Retinal pigment epithelial cell (primary cell): ENCODE data around the gene RXRA.

Experiments
- DNase-seq: peaks from one replicate; pipeline ENCODE4 v3.0.0-alpha.2; 2010; ENCODE audit warnings: low read depth
- H3K4me3 ChIP-seq: 2 replicates; pipeline ENCODE4 v1.5.1; 2011; ENCODE audit warnings: mild to moderate bottlenecking, low read length, control low read depth, moderate library complexity
- TF ChIP-seq, protein P1 (sequence below): conservative IDR thresholded peaks from 2 replicates; pipeline ENCODE4 v1.5.1; 2011; ENCODE audit warnings: low read depth, low read length, control low read depth, inconsistent platforms

Gene RXRA

DNA sequence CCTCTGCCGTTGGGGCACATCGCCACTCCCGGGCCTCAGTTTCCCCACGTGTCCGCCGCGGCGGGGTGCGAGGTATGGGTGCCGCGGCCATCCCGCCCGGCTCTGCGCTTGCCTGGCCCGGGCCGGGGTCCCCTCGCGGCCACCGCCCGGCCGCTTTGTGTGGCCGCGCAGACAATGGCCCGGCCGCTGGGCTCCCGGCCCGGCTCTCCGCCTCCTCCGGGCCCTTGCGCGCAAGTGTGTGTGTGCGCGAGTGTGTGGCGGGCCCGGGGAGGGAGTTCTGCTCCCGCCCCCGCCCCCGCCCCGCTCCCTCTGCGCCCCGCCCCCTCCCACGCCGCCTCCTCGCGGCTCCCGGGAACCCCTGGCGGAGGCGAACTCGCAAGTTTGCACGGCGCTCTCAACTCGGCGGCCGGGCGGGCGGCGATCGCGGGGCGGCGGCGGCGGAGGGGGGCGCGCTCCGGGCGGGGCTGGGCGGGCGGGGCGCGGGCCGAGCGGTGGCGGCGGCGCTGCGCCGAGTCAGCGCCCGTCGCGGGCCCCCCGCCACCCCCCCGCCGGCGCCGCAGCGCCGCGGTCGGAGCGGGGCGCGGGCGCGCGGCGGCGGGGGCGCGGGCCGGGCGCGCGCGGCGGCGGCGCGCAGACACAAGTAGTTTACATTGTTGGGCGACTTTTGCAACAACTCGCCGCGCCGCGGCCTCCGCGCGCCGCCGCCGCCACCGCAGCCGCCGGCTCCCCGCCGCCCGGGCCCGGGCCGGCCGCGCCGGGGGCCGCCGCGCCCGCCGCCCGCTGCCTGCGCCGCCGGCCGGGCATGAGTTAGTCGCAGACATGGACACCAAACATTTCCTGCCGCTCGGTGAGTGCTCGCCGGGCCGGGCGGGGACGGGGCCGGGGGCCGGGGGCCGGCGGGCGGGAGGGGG, at the start of gene RXRA:
Gene RXRA, plus strand, starts transcription at position 643 of the 911 bp plus-strand sequence. Its CDS starts 177 bp downstream, at position 820.
- H3K4me3 ChIP-seq = peak within 1 kb of the TSS; percentile 64
- DNase-seq = no peak
- TF ChIP-seq, protein P1, sequence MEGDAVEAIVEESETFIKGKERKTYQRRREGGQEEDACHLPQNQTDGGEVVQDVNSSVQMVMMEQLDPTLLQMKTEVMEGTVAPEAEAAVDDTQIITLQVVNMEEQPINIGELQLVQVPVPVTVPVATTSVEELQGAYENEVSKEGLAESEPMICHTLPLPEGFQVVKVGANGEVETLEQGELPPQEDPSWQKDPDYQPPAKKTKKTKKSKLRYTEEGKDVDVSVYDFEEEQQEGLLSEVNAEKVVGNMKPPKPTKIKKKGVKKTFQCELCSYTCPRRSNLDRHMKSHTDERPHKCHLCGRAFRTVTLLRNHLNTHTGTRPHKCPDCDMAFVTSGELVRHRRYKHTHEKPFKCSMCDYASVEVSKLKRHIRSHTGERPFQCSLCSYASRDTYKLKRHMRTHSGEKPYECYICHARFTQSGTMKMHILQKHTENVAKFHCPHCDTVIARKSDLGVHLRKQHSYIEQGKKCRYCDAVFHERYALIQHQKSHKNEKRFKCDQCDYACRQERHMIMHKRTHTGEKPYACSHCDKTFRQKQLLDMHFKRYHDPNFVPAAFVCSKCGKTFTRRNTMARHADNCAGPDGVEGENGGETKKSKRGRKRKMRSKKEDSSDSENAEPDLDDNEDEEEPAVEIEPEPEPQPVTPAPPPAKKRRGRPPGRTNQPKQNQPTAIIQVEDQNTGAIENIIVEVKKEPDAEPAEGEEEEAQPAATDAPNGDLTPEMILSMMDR = no peak

DNA sequence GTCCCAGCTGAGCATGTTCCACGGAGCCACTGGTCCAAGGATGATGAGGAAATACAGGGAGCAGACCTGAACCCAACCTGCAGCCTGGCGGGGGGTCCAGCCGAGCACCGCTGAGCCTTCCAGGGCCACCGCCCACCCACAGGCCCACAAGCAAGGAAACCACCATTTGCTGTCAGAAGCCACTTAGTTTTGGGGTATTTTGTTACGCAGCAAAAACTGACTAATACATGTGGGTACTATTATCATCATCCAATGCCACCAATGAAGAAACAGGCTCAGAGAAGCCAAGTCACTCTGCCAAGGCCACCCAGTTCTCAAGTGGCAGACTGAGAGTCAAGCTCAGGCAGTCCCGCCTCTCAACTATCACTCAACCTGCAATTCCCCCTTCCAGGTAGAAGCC, 48.0 kb upstream of the RXRA start:
- TF ChIP-seq, protein P1 = no peak
- DNase-seq = no peak
- no peak overlapping the region for H3K4me3 ChIP-seq

DNA sequence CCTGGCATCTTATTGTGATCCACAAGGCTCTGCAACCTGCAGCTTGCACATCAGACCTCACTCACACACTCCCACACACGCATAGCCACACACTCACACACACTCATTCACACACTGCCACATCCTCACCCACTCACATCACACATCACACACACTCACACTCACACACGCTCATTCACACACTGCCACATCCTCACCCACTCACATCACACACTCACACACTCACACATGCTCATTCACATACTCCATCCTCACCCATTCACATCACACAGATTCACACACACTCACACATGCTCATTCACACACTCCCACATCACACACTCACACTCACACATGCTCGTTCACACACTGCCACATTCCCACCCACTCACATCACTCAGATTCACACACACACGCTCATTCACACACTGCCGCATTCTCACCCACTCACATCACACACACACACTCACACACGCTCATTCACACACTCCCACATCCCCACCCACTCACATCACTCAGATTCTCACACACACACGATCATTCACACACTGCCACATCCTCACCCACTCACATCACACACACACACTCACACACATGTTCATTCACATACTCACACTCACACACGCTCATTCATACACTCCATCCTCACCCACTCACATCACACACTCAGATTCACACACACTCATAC, 47.1 kb upstream of the RXRA start:
- TF ChIP-seq, protein P1 = no peak
- DNase-seq = no peak
- no peak overlapping the region for H3K4me3 ChIP-seq

DNA sequence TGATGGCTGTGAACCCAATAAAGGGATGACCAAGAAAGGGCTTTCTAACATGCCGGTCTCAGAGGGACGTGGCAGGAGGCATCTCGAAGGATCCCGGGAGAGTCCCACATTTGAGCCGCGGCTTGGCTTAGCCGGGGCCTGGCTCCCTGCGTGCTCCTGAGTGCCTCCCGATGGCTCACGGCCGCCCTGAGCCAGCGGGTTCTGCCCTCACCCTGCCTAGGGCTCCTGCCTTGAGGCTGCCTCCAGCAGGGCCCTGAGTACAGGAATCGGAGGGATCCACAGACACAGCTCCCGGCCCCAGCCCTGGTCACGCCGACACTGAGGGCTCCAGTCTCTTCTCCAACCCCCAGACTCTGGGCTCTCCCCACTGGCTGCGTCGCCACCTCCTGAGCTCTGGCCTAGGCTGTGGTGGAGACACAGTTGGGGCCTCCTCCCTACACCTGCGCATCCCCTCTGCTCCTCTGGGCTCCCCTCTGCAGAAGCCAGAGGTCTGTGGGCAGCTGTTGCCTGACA, 44.1 kb upstream of the RXRA start:
- TF ChIP-seq, protein P1 = no peak
- no peak overlapping the region for H3K4me3 ChIP-seq
- DNase-seq = no peak

DNA sequence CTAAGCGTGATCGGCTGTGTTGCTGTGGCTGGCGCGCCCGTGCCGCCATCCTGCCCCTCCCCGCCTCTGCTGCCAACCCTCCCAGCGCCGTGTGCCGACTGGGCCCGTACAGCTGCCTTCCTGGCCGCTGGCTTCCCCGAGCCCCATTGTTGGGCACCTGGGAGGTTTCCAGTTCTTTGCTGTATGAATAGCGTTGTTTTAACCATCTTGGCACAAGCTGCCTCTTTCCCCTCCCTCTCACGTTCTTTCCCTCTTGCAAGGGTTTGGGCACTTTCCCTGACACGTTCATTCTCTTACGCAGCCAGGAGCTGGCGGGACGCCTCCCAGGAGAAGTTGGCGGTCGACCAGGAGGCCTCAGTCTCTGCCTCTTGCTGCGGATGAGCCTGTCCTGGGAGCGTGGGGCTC, 43.1 kb upstream of the RXRA start:
- no peak overlapping the region for H3K4me3 ChIP-seq
- TF ChIP-seq, protein P1 = no peak
- no peak for DNase-seq

DNA sequence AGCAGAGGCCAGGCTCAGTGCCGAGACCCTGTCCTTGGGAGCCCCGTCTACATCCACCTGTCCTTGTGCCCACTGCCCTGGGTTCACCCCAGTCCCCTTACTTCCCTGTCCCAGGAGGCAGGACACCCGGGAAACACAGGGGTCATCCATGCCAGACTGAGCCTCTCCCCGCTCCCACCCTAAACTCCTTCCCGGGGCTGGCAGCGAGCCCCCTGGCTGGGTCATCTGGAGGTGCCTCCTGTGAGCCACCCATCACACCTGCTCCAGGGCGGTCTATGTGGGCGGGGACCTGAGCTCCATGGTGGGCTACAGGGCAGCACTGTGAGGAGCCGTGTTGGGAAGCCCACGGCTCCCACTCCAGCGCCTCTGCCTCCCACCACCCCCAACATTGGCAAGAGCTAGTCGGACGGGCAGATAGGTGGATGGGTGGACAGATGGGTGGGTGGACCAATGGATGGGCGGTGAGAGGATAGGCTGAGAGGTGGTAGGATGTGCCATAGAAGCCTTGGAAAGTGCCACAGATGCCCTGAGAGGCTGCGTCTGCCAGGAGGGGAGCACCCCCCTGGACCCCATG, 42.5 kb upstream of the RXRA start:
- TF ChIP-seq, protein P1 = no peak
- no peak for DNase-seq
- H3K4me3 ChIP-seq = no peak overlapping the region
